GM10847 (cell line): ENCODE measurements around the gene MROH2A.
A peak's percentile ranks its signal among the peaks of the same experiment; 100 is the strongest.

Experiments
- POLR2A ChIP-seq: IDR thresholded peaks from 2 replicates; pipeline ENCODE4 v1.6.1; 2011; ENCODE audit not compliant: insufficient read length; ENCODE audit errors: extremely low read depth

The MROH2A gene

GRCh38 chr2:233852056-233852455 lies 73.9 kb downstream of the MROH2A start:
- no peak for TF ChIP-seq POLR2A

GRCh38 chr2:233853353-233853752 lies 75.2 kb downstream of the MROH2A start:
- no peak for TF ChIP-seq POLR2A

GRCh38 chr2:233853883-233854240 lies 75.7 kb downstream of the MROH2A start:
- TF ChIP-seq POLR2A = no peak

DNA sequence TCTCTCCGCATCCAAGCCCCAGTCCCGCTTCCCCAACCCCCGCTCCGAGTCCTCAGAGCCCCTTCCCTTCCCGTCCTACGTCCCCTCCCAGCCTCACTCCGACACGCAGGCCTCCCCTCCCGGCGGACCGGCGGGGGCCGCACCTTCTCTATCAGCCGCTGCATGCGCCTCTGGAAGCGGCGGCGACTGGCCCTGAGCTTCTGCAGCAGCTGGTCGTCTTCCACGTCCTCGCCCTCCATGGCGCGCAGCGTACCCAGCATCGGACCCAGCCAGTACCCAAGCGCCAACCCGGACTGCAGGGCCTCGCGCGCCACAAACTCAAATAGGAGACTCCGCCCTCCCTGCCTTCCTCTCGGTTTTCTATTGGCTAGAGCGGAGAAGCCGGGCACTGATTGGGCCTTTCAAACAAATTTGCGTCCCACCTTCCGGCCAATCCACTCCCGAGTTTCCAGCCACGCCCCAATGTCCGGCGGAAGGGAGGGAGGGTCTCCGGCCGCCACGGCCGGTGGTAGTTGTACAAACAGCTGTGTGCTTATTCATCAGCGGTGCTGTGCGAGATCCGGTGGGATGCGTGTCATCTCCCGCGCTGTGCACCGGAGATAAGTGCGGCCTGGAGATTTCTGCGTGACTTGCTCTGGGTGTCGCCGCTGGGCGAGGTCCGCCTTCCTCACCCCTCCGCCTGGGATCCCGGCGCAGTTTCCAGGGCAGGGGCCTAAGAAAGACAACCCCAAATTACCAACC lies 76.3 kb downstream of the MROH2A start, which contains the start of gene HJURP:
HJURP (minus strand) TSS at position 295 of the 741 bp plus-strand sequence; CDS start at position 260, 35 bp downstream.
- peak; percentile 77 for TF ChIP-seq POLR2A

DNA sequence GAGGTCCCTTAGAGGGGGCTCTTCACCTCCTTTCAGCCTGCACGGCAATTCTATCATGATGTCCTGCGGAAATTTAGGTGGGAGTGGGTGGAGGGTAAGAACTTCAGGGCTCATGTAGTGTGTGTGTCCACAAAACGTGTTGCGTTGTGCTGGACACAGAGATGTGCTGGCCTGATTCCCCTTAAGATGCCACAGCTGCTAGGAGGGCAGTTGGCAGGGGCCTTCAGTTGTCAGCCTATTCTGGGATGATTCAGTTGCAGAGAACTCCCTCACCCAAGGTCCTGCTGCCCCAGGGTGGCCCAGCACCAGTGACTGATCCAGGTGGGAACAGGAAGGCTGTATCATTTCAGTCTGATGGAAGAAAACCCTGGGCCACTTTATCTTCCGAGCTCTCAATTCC lies 77.2 kb downstream of the MROH2A start:
- no peak for TF ChIP-seq POLR2A

- no peak for TF ChIP-seq POLR2A
Measured at GRCh38 chr2:233856184-233856583, 78.1 kb downstream of the MROH2A start.

GRCh38 chr2:233857511-233858141 lies 79.5 kb downstream of the MROH2A start:
- no peak for TF ChIP-seq POLR2A

GRCh38 chr2:233858331-233858730 lies 80.2 kb downstream of the MROH2A start:
- TF ChIP-seq POLR2A = no peak

- no peak for TF ChIP-seq POLR2A
Measured at GRCh38 chr2:233862261-233862768, 84.2 kb downstream of the MROH2A start.

GRCh38 chr2:233865838-233866237 lies 87.7 kb downstream of the MROH2A start:
- no peak for TF ChIP-seq POLR2A

GRCh38 chr2:233866479-233866878 lies 88.3 kb downstream of the MROH2A start:
- TF ChIP-seq POLR2A = no peak

DNA sequence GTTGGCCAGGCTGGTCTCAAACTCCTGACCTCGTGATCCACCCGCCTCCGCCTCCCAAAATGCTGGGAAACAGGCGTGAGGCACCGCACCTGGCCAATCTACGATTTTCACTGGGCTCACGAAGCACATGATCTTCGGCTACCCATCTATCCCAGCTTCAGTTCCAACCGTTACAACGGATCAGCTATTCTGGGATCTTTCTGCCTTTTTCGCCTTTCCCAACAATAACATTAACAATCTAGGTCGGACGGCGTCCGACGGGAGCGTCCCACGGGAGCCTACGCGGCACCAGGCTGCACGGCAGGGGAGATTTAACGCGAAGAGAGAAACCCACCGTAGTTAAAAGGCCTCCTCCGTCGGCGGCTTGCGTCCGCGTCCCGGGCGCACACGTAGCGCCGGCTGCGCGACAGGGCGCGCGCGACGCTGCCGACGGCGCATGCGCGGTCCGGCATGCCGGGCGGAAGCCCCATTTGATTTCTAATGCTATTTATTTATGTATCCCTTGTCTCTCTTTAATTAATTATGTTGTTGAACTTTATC lies 89.9 kb downstream of the MROH2A start, which contains the start of gene MSL3B:
MSL3B (minus strand) TSS at position 394 of the 540 bp plus-strand sequence.
- TF ChIP-seq POLR2A = peak; percentile 58

GRCh38 chr2:233871432-233871831 lies 93.3 kb downstream of the MROH2A start:
- TF ChIP-seq POLR2A = no peak

GRCh38 chr2:233882353-233882752 lies 104.2 kb downstream of the MROH2A start:
- TF ChIP-seq POLR2A = no peak
